A549 treated with RU486 at 1 μM for 4 hours (cell line): ENCODE data around the gene RXFP3. TPM values are rescaled to one million over a fixed set of nuclear protein-coding genes. Genes with fewer than 3 reads are reported as not detected.

Experiments
- total RNA-seq: library from RNA; stranded (reverse); fragments of 200-300 nt; extraction: Qiagen RNA extraction; gene quantifications from 5 replicates; pipeline ENCODE4 v1.2.3, GENCODE V29; 2022; ENCODE audit warnings: low read depth

RXFP3 gene
- total RNA-seq = not detected in 5 replicates

GRCh38 chr5:33936381-33937016, at the start of gene RXFP3:
RXFP3 (plus strand) TSS chr5:33936386; CDS start chr5:33936741, 355 bp downstream.

GRCh38 chr5:33891788-33892619, 44.2 kb upstream of the RXFP3 start, which contains the start of gene ADAMTS12:
ADAMTS12 (minus strand) TSS chr5:33891990; CDS start chr5:33891856, 134 bp downstream.

GRCh38 chr5:33984671-33985124, 48.5 kb downstream of the RXFP3 start, which contains the start of gene SLC45A2:
SLC45A2 (minus strand) TSS chr5:33984693; CDS start chr5:33984583, 110 bp downstream.

Other genes starting within 250 kb of the RXFP3 start
- gene ADAMTS12, start 44.4 kb upstream of the RXFP3 start, total RNA-seq = 6.1 to 9.6 TPM (median 7.9 TPM) in 5 replicates
- gene SLC45A2, start 48.3 kb downstream of the RXFP3 start, total RNA-seq = not detected in 5 replicates
- gene AMACR, start 71.7 kb downstream of the RXFP3 start, total RNA-seq = 12.5 to 16.5 TPM (median 15.2 TPM) in 5 replicates
- gene C1QTNF3, start 106.8 kb downstream of the RXFP3 start, total RNA-seq = 0.12 to 0.59 TPM (median 0.17 TPM) in 4 of 5 replicates, not detected in the other